WTC11 (cell line): ENCODE measurements around the gene ANXA2. TPM values are rescaled to one million over a fixed set of nuclear protein-coding genes. Genes with fewer than 3 reads are reported as not detected.

Source experiments
- ATAC-seq: fragments of 200-7000 bp; cut with Tn5 transposase; 2 replicates; pipeline ENCODE4 v1.10.0; 2021; ENCODE audit warnings: mild to moderate bottlenecking, moderate library complexity
- CTCF ChIA-PET: fragments of 300-600 bp; sonication (Branson Sonifier 250); formaldehyde crosslinking; loops from one replicate; lab custom pipeline; 2021; ENCODE audit warnings: antibody characterized with exemption; lab: Charles Lee
- POLR2A ChIA-PET: fragments of 350-600 bp; sonication (Branson Sonifier 250); formaldehyde crosslinking; loops from one replicate; lab custom pipeline; 2021; ENCODE audit warnings: antibody characterized with exemption; lab: Charles Lee
- DNase-seq: peaks from one replicate; pipeline ENCODE4 v3.0.0; 2021; ENCODE audit warnings: low spot score
- H3K27ac Mint-ChIP-seq: 2 replicates; pipeline ENCODE4 v1.8.0; 2021; ENCODE audit warnings: mixed read lengths
- H3K27me3 Mint-ChIP-seq: 2 replicates; pipeline ENCODE4 v1.8.0; 2021; ENCODE audit warnings: low read depth, mild to moderate bottlenecking, moderate library complexity, mixed read lengths
- H3K36me3 Mint-ChIP-seq: 2 replicates; pipeline ENCODE4 v1.8.0; 2021; ENCODE audit warnings: mixed read lengths
- H3K4me1 Mint-ChIP-seq: 2 replicates; pipeline ENCODE4 v1.8.0; 2022; ENCODE audit warnings: mixed read lengths
- H3K4me3 Mint-ChIP-seq: 2 replicates; pipeline ENCODE4 v1.8.0; 2021; ENCODE audit warnings: mild to moderate bottlenecking, moderate library complexity, mixed read lengths
- H3K9me3 Mint-ChIP-seq: 2 replicates; pipeline ENCODE4 v1.8.0; 2021; ENCODE audit warnings: mixed read lengths
- CBFB ChIP-seq: sonication (generic); formaldehyde crosslinking; IDR thresholded peaks from 2 replicates; pipeline ENCODE4 v1.8.1; 2022; ENCODE audit warnings: mild to moderate bottlenecking, low read depth, missing genetic modification reagents
- EMX1 ChIP-seq: fragments of 250-450 bp; sonication (Bioruptor Pico); IDR thresholded peaks from 2 replicates; pipeline ENCODE4 v1.8.0; 2021; ENCODE audit warnings: mild to moderate bottlenecking
- ERG ChIP-seq: fragments of 250-450 bp; sonication (Bioruptor Pico); IDR thresholded peaks from 2 replicates; pipeline ENCODE4 v1.8.0; 2021; ENCODE audit warnings: mild to moderate bottlenecking
- ESRRA ChIP-seq: sonication (generic); formaldehyde crosslinking; IDR thresholded peaks from 2 replicates; pipeline ENCODE4 v1.8.1; 2022; ENCODE audit warnings: mild to moderate bottlenecking, missing genetic modification reagents, borderline replicate concordance
- ETV6 ChIP-seq: sonication (generic); formaldehyde crosslinking; IDR thresholded peaks from 2 replicates; pipeline ENCODE4 v1.8.1; 2022; ENCODE audit warnings: mild to moderate bottlenecking, missing genetic modification reagents
- FOXK1 ChIP-seq: sonication (generic); formaldehyde crosslinking; IDR thresholded peaks from 2 replicates; pipeline ENCODE4 v1.8.0; 2022; ENCODE audit warnings: mild to moderate bottlenecking, moderate library complexity, missing genetic modification reagents
- FOXP4 ChIP-seq: sonication (generic); formaldehyde crosslinking; IDR thresholded peaks from 2 replicates; pipeline ENCODE4 v1.8.0; 2022; ENCODE audit warnings: mild to moderate bottlenecking, missing genetic modification reagents
- NFE2L1 ChIP-seq: sonication (generic); formaldehyde crosslinking; IDR thresholded peaks from 2 replicates; pipeline ENCODE4 v1.8.1; 2023; ENCODE audit warnings: missing genetic modification reagents
- SMAD3 ChIP-seq: sonication (generic); formaldehyde crosslinking; IDR thresholded peaks from 2 replicates; pipeline ENCODE4 v1.8.0; 2022; ENCODE audit warnings: missing genetic modification reagents, mild to moderate bottlenecking, borderline replicate concordance
- TEAD1 ChIP-seq: sonication (generic); formaldehyde crosslinking; IDR thresholded peaks from 2 replicates; pipeline ENCODE4 v1.8.0; 2022; ENCODE audit warnings: mild to moderate bottlenecking, missing genetic modification reagents
- ZNF396 ChIP-seq: fragments of 250-450 bp; sonication (Bioruptor Pico); IDR thresholded peaks from 2 replicates; pipeline ENCODE4 v1.8.0; 2021; ENCODE audit warnings: mild to moderate bottlenecking, moderate library complexity, borderline replicate concordance
- ZNF416 ChIP-seq: fragments of 250-450 bp; sonication (Bioruptor Pico); IDR thresholded peaks from 2 replicates; pipeline ENCODE4 v1.9.0; 2021; ENCODE audit warnings: mild to moderate bottlenecking, inconsistent platforms
- ZNF532 ChIP-seq: fragments of 250-450 bp; sonication (Bioruptor Pico); IDR thresholded peaks from 2 replicates; pipeline ENCODE4 v1.9.0; 2021; ENCODE audit warnings: mild to moderate bottlenecking, borderline replicate concordance
- ZSCAN18 ChIP-seq: fragments of 250-450 bp; sonication (Bioruptor Pico); IDR thresholded peaks from 2 replicates; pipeline ENCODE4 v2.1.2; 2022; ENCODE audit warnings: mild to moderate bottlenecking, moderate library complexity
- total RNA-seq: library from RNA; stranded (reverse); gene quantifications from 3 replicates; pipeline ENCODE4 v1.2.3, GENCODE V29; 2021
- TF ChIP-seq, protein P1 (sequence below): sonication (generic); formaldehyde crosslinking; IDR thresholded peaks from 2 replicates; pipeline ENCODE4 v1.8.1; 2022; ENCODE audit warnings: mild to moderate bottlenecking, moderate library complexity, missing genetic modification reagents
- TF ChIP-seq, protein P2 (sequence below): sonication (generic); formaldehyde crosslinking; IDR thresholded peaks from 2 replicates; pipeline ENCODE4 v1.8.1; 2022; ENCODE audit warnings: low read depth, missing genetic modification reagents, borderline replicate concordance
- TF ChIP-seq, protein P3 (sequence below): sonication (generic); formaldehyde crosslinking; IDR thresholded peaks from 2 replicates; pipeline ENCODE4 v1.8.1; 2023; ENCODE audit warnings: mild to moderate bottlenecking, missing genetic modification reagents
- TF ChIP-seq, protein P4 (sequence below): sonication (generic); formaldehyde crosslinking; IDR thresholded peaks from 2 replicates; pipeline ENCODE4 v1.8.0; 2023; ENCODE audit warnings: mild to moderate bottlenecking, missing genetic modification reagents

Gene ANXA2
- total RNA-seq, 1 experiment from 2014 or later = 152 TPM

DNA sequence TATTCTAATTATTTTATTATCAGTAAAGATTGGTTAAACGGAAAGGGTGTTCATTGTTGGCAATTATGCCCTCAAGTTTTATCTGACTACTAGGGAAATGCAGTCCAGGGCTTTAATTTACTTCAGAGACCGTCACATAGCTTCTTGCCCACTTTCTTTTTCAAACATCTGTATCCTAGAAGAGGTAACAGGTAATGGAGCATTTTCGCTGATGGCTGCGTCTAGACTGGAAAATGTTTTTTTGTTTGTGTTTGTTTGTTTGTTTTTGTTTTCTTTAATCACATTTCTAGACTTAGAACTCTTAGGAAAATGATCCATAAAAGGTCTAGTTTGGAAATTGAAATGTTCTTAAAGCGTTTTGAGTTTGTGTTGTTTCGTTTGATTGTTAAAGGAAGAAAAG, 71.4 kb downstream of the ANXA2 start:
- DNase-seq (no peak), ATAC-seq (no peak)
- POLR2A ChIA-PET = interaction anchor here (0.6 to 0.8 kb wide), 3 partner anchors 55 to 322 kb away, joined by 3 to 4 read pairs (median 3); partner anchors contain the start of gene FOXB1
- TF ChIP-seq ZNF396 (CRISPR knock-in tag) (no peak), TEAD1 (no peak), EMX1 (no peak), ZSCAN18 (no peak), ESRRA (CRISPR knock-in tag) (no peak), CBFB (no peak), ZNF416 (CRISPR knock-in tag) (no peak), FOXP4 (no peak), ETV6 (CRISPR knock-in tag) (no peak), ERG (CRISPR knock-in tag) (no peak), ZNF532 (no peak), NFE2L1 (no peak), FOXK1 (no peak), SMAD3 (CRISPR knock-in tag) (no peak)
- TF ChIP-seq, protein P1, sequence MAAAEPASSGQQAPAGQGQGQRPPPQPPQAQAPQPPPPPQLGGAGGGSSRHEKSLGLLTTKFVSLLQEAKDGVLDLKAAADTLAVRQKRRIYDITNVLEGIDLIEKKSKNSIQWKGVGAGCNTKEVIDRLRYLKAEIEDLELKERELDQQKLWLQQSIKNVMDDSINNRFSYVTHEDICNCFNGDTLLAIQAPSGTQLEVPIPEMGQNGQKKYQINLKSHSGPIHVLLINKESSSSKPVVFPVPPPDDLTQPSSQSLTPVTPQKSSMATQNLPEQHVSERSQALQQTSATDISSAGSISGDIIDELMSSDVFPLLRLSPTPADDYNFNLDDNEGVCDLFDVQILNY (CRISPR knock-in tag) = no peak
- TF ChIP-seq, protein P2, sequence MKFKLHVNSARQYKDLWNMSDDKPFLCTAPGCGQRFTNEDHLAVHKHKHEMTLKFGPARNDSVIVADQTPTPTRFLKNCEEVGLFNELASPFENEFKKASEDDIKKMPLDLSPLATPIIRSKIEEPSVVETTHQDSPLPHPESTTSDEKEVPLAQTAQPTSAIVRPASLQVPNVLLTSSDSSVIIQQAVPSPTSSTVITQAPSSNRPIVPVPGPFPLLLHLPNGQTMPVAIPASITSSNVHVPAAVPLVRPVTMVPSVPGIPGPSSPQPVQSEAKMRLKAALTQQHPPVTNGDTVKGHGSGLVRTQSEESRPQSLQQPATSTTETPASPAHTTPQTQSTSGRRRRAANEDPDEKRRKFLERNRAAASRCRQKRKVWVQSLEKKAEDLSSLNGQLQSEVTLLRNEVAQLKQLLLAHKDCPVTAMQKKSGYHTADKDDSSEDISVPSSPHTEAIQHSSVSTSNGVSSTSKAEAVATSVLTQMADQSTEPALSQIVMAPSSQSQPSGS (CRISPR knock-in tag) = no peak
- TF ChIP-seq, protein P3, sequence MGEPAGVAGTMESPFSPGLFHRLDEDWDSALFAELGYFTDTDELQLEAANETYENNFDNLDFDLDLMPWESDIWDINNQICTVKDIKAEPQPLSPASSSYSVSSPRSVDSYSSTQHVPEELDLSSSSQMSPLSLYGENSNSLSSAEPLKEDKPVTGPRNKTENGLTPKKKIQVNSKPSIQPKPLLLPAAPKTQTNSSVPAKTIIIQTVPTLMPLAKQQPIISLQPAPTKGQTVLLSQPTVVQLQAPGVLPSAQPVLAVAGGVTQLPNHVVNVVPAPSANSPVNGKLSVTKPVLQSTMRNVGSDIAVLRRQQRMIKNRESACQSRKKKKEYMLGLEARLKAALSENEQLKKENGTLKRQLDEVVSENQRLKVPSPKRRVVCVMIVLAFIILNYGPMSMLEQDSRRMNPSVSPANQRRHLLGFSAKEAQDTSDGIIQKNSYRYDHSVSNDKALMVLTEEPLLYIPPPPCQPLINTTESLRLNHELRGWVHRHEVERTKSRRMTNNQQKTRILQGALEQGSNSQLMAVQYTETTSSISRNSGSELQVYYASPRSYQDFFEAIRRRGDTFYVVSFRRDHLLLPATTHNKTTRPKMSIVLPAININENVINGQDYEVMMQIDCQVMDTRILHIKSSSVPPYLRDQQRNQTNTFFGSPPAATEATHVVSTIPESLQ (CRISPR knock-in tag) = no peak
- TF ChIP-seq, protein P4, sequence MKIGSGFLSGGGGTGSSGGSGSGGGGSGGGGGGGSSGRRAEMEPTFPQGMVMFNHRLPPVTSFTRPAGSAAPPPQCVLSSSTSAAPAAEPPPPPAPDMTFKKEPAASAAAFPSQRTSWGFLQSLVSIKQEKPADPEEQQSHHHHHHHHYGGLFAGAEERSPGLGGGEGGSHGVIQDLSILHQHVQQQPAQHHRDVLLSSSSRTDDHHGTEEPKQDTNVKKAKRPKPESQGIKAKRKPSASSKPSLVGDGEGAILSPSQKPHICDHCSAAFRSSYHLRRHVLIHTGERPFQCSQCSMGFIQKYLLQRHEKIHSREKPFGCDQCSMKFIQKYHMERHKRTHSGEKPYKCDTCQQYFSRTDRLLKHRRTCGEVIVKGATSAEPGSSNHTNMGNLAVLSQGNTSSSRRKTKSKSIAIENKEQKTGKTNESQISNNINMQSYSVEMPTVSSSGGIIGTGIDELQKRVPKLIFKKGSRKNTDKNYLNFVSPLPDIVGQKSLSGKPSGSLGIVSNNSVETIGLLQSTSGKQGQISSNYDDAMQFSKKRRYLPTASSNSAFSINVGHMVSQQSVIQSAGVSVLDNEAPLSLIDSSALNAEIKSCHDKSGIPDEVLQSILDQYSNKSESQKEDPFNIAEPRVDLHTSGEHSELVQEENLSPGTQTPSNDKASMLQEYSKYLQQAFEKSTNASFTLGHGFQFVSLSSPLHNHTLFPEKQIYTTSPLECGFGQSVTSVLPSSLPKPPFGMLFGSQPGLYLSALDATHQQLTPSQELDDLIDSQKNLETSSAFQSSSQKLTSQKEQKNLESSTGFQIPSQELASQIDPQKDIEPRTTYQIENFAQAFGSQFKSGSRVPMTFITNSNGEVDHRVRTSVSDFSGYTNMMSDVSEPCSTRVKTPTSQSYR (CRISPR knock-in tag) = no peak
- no peak overlapping the region for H3K4me3 Mint-ChIP-seq
- no peaks in the 10 kb centered on the region for H3K9me3 Mint-ChIP-seq
- CTCF ChIA-PET = interaction anchor here (0.7 to 4.6 kb wide), 40 partner anchors 9 to 636 kb away, joined by 3 to 44 read pairs (median 4); partner anchors contain the start of gene FOXB1
- H3K4me1 Mint-ChIP-seq = peaks cover 47% of the 10 kb centered on the region
- no peaks in the 10 kb centered on the region for H3K27me3 Mint-ChIP-seq
- no peaks in the 10 kb centered on the region for H3K36me3 Mint-ChIP-seq
- H3K27ac Mint-ChIP-seq = no peak overlapping the region
